DND-41 (cell line): ENCODE measurements around the gene GREB1.
A peak's percentile ranks its signal among the peaks of the same experiment; 100 is the strongest.

ENCODE experiments used
- ATAC-seq: fragments of 200-7000 bp; cut with Tn5 transposase; 3 replicates; pipeline ENCODE4 v1.9.1; 2021; ENCODE audit warnings: low read depth; ENCODE audit not compliant: insufficient read depth
- DNase-seq: peaks from one replicate; pipeline ENCODE4 v3.0.0-alpha.2; 2020
- H2AFZ ChIP-seq: 2 replicates; pipeline ENCODE4 v1.6.0; 2012; ENCODE audit warnings: low read depth, low read length
- H3K27ac ChIP-seq: 2 replicates; pipeline ENCODE4 v1.5.1; 2012; ENCODE audit warnings: low read length, inconsistent platforms
- H3K27me3 ChIP-seq: fragments of 200-600 bp; sonication (generic); 2 replicates; pipeline ENCODE4 v1.6.0; 2012; ENCODE audit warnings: low read length, mild to moderate bottlenecking, inconsistent platforms; ENCODE audit not compliant: insufficient read depth, poor library complexity
- H3K36me3 ChIP-seq: 2 replicates; pipeline ENCODE4 v1.5.1; 2012; ENCODE audit warnings: low read length, inconsistent platforms; ENCODE audit not compliant: insufficient read depth
- H3K4me1 ChIP-seq: 2 replicates; pipeline ENCODE4 v1.5.1; 2012; ENCODE audit warnings: mild to moderate bottlenecking, low read length; ENCODE audit not compliant: insufficient read depth
- H3K4me2 ChIP-seq: 2 replicates; pipeline ENCODE4 v1.6.0; 2012; ENCODE audit warnings: mild to moderate bottlenecking, moderate library complexity, low read length, inconsistent platforms; ENCODE audit not compliant: insufficient read depth
- H3K4me3 ChIP-seq, 2 experiments: fragments of 200-600 bp in 1 of 2; shearing (Covaris generic) in 1 of 2; 2 replicates each; pipeline ENCODE4 v1.5.1; 2012 to 2016; ENCODE audit warnings: inconsistent platforms in 2 of 2, low read length in 2 of 2, mild to moderate bottlenecking in 2 of 2, low read depth in 1 of 2, moderate library complexity in 1 of 2
- H3K79me2 ChIP-seq: 2 replicates; pipeline ENCODE4 v1.6.0; 2012; ENCODE audit warnings: low read length, inconsistent platforms; ENCODE audit not compliant: insufficient read depth
- H3K9ac ChIP-seq: 2 replicates; pipeline ENCODE4 v1.6.0; 2012; ENCODE audit warnings: low read depth, mild to moderate bottlenecking, inconsistent platforms, low read length, moderate library complexity
- H3K9me3 ChIP-seq: 2 replicates; pipeline ENCODE4 v1.5.1; 2012; ENCODE audit warnings: low read length, moderate library complexity, mild to moderate bottlenecking, inconsistent platforms; ENCODE audit not compliant: insufficient read depth, severe bottlenecking
- H4K20me1 ChIP-seq: 2 replicates; pipeline ENCODE4 v1.6.0; 2012; ENCODE audit warnings: low read length; ENCODE audit not compliant: insufficient read depth
- CTCF ChIP-seq: IDR thresholded peaks from 2 replicates; pipeline ENCODE4 v1.5.1; 2012; ENCODE audit warnings: borderline replicate concordance, low read length, moderate library complexity, mild to moderate bottlenecking; ENCODE audit not compliant: poor library complexity, severe bottlenecking; ENCODE audit errors: extremely low read depth
- EZH2 ChIP-seq: IDR thresholded peaks from 3 replicates; pipeline ENCODE4 v1.6.1; 2012; ENCODE audit warnings: borderline replicate concordance, low read depth, mild to moderate bottlenecking, moderate library complexity, low read length, inconsistent platforms; ENCODE audit not compliant: severe bottlenecking

The GREB1 gene

GRCh38 chr2:11585071-11585470, 51.2 kb downstream of the GREB1 start:
- Histone ChIP-seq H3K4me2 (no peak overlapping the region), H3K4me3 (no peak overlapping the region), H4K20me1 (no peaks in the 10 kb centered on the region; the same call in 1 of the 2 replicates), H3K9me3 (no peaks in the 10 kb centered on the region), H3K36me3 (no peaks in the 10 kb centered on the region), H2AFZ (no peak overlapping the region), H3K9ac (no peak overlapping the region), H3K27ac (no peak overlapping the region), H3K27me3 (no peaks in the 10 kb centered on the region), H3K4me1 (no peaks in the 10 kb centered on the region), H3K79me2 (no peaks in the 10 kb centered on the region)
- no peak for TF ChIP-seq EZH2
- TF ChIP-seq CTCF: no peak
- DNase-seq (no peak), ATAC-seq (no peak)

DNA sequence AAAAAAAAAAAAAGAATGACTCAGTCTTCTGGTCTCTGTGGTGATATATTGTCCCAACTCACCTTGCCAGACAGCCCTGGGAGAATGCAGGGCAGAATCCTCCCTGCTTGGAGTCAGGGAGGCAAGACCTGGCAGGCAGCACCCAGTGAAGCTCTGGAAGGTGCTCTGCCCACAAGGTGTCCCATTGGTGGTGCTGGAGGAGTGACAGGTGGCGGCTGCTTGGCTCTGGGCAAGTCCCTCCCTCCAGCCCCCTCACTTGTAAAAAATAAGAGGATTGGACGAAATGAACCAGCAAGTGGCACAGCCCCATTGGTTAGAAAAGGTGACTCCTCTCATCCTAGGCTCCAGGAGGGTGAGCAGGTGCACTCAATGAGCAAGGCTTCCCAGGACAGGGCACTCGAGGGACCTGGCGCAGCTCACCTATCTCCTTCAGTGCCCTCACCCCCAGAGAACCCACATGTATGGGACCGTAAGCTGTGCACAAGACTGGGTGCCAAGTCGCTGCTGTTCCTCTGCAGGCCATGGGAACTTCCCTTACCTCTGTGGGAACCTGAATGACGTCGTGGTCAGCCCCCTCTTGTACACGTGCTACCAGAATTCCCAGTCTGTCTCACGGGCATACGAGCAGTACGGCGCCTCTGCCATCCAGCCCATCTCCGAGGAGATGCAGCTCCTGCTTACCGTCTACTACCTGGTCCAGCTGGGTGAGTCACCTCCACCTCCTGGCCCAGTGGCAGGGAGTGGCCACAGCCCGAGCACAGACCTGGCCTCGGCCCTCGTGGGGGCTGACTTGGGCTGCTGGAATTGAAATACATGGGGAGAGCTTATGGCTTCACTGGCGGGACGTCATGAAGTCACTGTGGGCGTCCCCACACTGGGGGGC, 54.6 kb downstream of the GREB1 start:
- DNase-seq (no peak), ATAC-seq (no peak)
- H3K4me3 ChIP-seq: no peak overlapping the region
- no peak overlapping the region for H3K27ac ChIP-seq
- no peak overlapping the region for H3K4me2 ChIP-seq
- no peaks in the 10 kb centered on the region for H3K79me2 ChIP-seq
- no peaks in the 10 kb centered on the region; the same call in 1 of the 2 replicates for H4K20me1 ChIP-seq
- no peak overlapping the region for H3K9ac ChIP-seq
- no peaks in the 10 kb centered on the region for H3K9me3 ChIP-seq
- H3K27me3 ChIP-seq: no peaks in the 10 kb centered on the region
- H2AFZ ChIP-seq: no peak overlapping the region
- TF ChIP-seq EZH2 (no peak), CTCF (no peak)
- H3K4me1 ChIP-seq: no peaks in the 10 kb centered on the region
- no peaks in the 10 kb centered on the region for H3K36me3 ChIP-seq

- TF ChIP-seq EZH2 (no peak), CTCF (peak; percentile 15)
- H3K9ac ChIP-seq: no peak overlapping the region
- no peak for ATAC-seq
- no peak overlapping the region for H3K4me2 ChIP-seq
- H3K4me3 ChIP-seq: no peak overlapping the region
- H3K27ac ChIP-seq: no peak overlapping the region
- H3K79me2 ChIP-seq: no peaks in the 10 kb centered on the region
- DNase-seq: no peak
- H3K27me3 ChIP-seq: no peaks in the 10 kb centered on the region
- no peak overlapping the region for H2AFZ ChIP-seq
- H3K36me3 ChIP-seq: no peaks in the 10 kb centered on the region
- no peaks in the 10 kb centered on the region for H3K9me3 ChIP-seq
- no peaks in the 10 kb centered on the region for H3K4me1 ChIP-seq
- H4K20me1 ChIP-seq: no peaks in the 10 kb centered on the region; the same call in 1 of the 2 replicates
Observed at GRCh38 chr2:11589316-11589940, 55.6 kb downstream of the GREB1 start.
